IMR-90 (cell line): ENCODE results near the gene TRIM63. TPM values are rescaled to one million over a fixed set of nuclear protein-coding genes. Genes with fewer than 3 reads are reported as not detected.

Source experiments
- ATAC-seq: fragments of 200-7000 bp; cut with Tn5 transposase; 2 replicates; pipeline ENCODE4 v1.9.1; 2020; ENCODE audit warnings: low read depth, mild to moderate bottlenecking, moderate library complexity
- BruUV-seq: library from RNA; stranded (reverse); fragments of 400-500 nt; replicated peaks from 2 replicates; lab custom pipeline; 2021; lab: Mats Ljungman, UMichigan
- CTCF ChIA-PET: fragments of 300-600 bp; formaldehyde crosslinking; extraction: SDS; loops from one replicate; lab custom pipeline; 2021; ENCODE audit warnings: antibody characterized with exemption; lab: Yijun Ruan, JAX
- POLR2A ChIA-PET: fragments of 300-600 bp; sonication (Branson Sonifier 250); formaldehyde crosslinking; loops from one replicate; lab custom pipeline; 2022; ENCODE audit warnings: antibody characterized with exemption; ENCODE audit not compliant: unreplicated experiment; lab: Charles Lee
- DNase-seq: peaks from one replicate; pipeline ENCODE4 v3.0.0; 2013
- H2AFZ ChIP-seq: replicated peaks from 2 replicates; pipeline ENCODE3; 2013; ENCODE audit warnings: low read length, mild to moderate bottlenecking; ENCODE audit not compliant: poor library complexity
- H2AK5ac ChIP-seq: 2 replicates; pipeline ENCODE4 v1.6.1; 2013; ENCODE audit warnings: low read depth, low read length, inconsistent platforms
- H2AK9ac ChIP-seq: replicated peaks from 2 replicates; pipeline ENCODE3; 2013; ENCODE audit warnings: mild to moderate bottlenecking, low read depth, low read length, moderate library complexity; ENCODE audit not compliant: poor library complexity
- H2BK120ac ChIP-seq: 2 replicates; pipeline ENCODE4 v1.6.1; 2013; ENCODE audit warnings: low read depth, low read length, inconsistent platforms
- H2BK15ac ChIP-seq: 3 replicates; pipeline ENCODE4 v1.6.1; 2013; ENCODE audit warnings: low read depth, low read length, inconsistent platforms
- H2BK20ac ChIP-seq: 2 replicates; pipeline ENCODE4 v1.6.1; 2013; ENCODE audit warnings: low read depth, mild to moderate bottlenecking, inconsistent platforms, low read length, moderate library complexity
- H2BK5ac ChIP-seq: 2 replicates; pipeline ENCODE4 v1.6.1; 2013; ENCODE audit warnings: mild to moderate bottlenecking, low read depth, low read length, inconsistent platforms; ENCODE audit not compliant: poor library complexity, severe bottlenecking
- H3K14ac ChIP-seq: replicated peaks from 2 replicates; pipeline ENCODE4 v1.6.1; 2013; ENCODE audit warnings: low read depth, low read length, inconsistent platforms
- H3K18ac ChIP-seq: 2 replicates; pipeline ENCODE4 v1.6.1; 2013; ENCODE audit warnings: low read depth, low read length, control low read depth
- H3K23ac ChIP-seq: 2 replicates; pipeline ENCODE4 v1.6.1; 2013; ENCODE audit warnings: low read depth, low read length, inconsistent platforms
- H3K27ac ChIP-seq: 2 replicates; pipeline ENCODE4 v1.5.1; 2013; ENCODE audit warnings: mild to moderate bottlenecking, control low read depth, low read length; ENCODE audit not compliant: insufficient read depth
- H3K27me3 ChIP-seq: 2 replicates; pipeline ENCODE4 v1.6.1; 2013; ENCODE audit warnings: low read length; ENCODE audit not compliant: control insufficient read depth, insufficient read depth
- H3K36me3 ChIP-seq: 2 replicates; pipeline ENCODE4 v1.6.1; 2013; ENCODE audit warnings: low read length, mixed read lengths; ENCODE audit not compliant: control insufficient read depth, insufficient read depth
- H3K4ac ChIP-seq: 2 replicates; pipeline ENCODE4 v1.6.1; 2013; ENCODE audit warnings: low read depth, low read length, inconsistent platforms
- H3K4me1 ChIP-seq: 2 replicates; pipeline ENCODE4 v1.6.1; 2013; ENCODE audit warnings: low read length, mixed read lengths; ENCODE audit not compliant: control insufficient read depth, insufficient read depth
- H3K4me2 ChIP-seq: 2 replicates; pipeline ENCODE4 v1.6.1; 2013; ENCODE audit warnings: low read depth, mild to moderate bottlenecking, control low read depth, low read length, moderate library complexity
- H3K4me3 ChIP-seq: 2 replicates; pipeline ENCODE4 v1.5.1; 2013; ENCODE audit warnings: low read depth, mild to moderate bottlenecking, control low read depth, low read length, moderate library complexity; ENCODE audit not compliant: insufficient read depth
- H3K56ac ChIP-seq: 2 replicates; pipeline ENCODE4 v1.6.1; 2013; ENCODE audit warnings: low read length, inconsistent platforms; ENCODE audit not compliant: insufficient read depth; ENCODE audit errors: extremely low read depth
- H3K79me1 ChIP-seq, 2 experiments: 2 replicates each; pipeline ENCODE4 v1.6.1; 2013; ENCODE audit warnings: low read length in 2 of 2, inconsistent platforms in 1 of 2, low read depth in 1 of 2
- H3K9ac ChIP-seq: 2 replicates; pipeline ENCODE4 v1.6.1; 2013; ENCODE audit warnings: low read depth, low read length, control low read depth
- H3K9me1 ChIP-seq: 2 replicates; pipeline ENCODE4 v1.6.1; 2013; ENCODE audit warnings: low read length, inconsistent platforms; ENCODE audit not compliant: insufficient read depth
- H3K9me3 ChIP-seq: 2 replicates; pipeline ENCODE4 v1.6.1; 2013; ENCODE audit warnings: low read length; ENCODE audit not compliant: control insufficient read depth, insufficient read depth
- H4K20me1 ChIP-seq: 2 replicates; pipeline ENCODE4 v1.6.1; 2013; ENCODE audit warnings: low read length, inconsistent platforms; ENCODE audit not compliant: insufficient read depth
- H4K5ac ChIP-seq: 2 replicates; pipeline ENCODE4 v1.6.1; 2013; ENCODE audit warnings: mild to moderate bottlenecking, low read depth, low read length, control low read depth
- H4K8ac ChIP-seq, 2 experiments: 2 replicates each; pipeline ENCODE4 v1.6.1; 2013; ENCODE audit warnings: low read depth in 2 of 2, low read length in 2 of 2, control low read depth in 1 of 2, inconsistent platforms in 1 of 2
- H4K91ac ChIP-seq: 2 replicates; pipeline ENCODE4 v1.6.1; 2013; ENCODE audit warnings: low read depth, low read length, inconsistent platforms; ENCODE audit not compliant: insufficient read depth
- CHD1 ChIP-seq: IDR thresholded peaks from 2 replicates; pipeline ENCODE4 v1.6.1; 2012; ENCODE audit warnings: low read depth, low read length, improper control_type of control experiment
- MAZ ChIP-seq: IDR thresholded peaks from 2 replicates; pipeline ENCODE4 v1.6.1; 2012; ENCODE audit warnings: low read depth, mild to moderate bottlenecking, low read length, improper control_type of control experiment, moderate library complexity, borderline replicate concordance
- MXI1 ChIP-seq: IDR thresholded peaks from 2 replicates; pipeline ENCODE4 v1.6.1; 2012; ENCODE audit warnings: low read depth, mild to moderate bottlenecking, low read length, moderate library complexity, borderline replicate concordance
- NFE2L2 ChIP-seq: fragments of 150-350 bp; IDR thresholded peaks from 2 replicates; pipeline ENCODE4 v1.6.1; 2016; ENCODE audit warnings: low read depth, mild to moderate bottlenecking, low read length
- RAD21 ChIP-seq: IDR thresholded peaks from 2 replicates; pipeline ENCODE4 v1.6.1; 2012; ENCODE audit warnings: low read length, improper control_type of control experiment
- RCOR1 ChIP-seq: IDR thresholded peaks from 2 replicates; pipeline ENCODE4 v1.6.1; 2012; ENCODE audit warnings: mild to moderate bottlenecking, low read length, improper control_type of control experiment; ENCODE audit not compliant: insufficient replicate concordance
- RFX5 ChIP-seq: IDR thresholded peaks from 2 replicates; pipeline ENCODE4 v1.8.0; 2012; ENCODE audit warnings: low read depth, mild to moderate bottlenecking, low read length, moderate library complexity
- SMC3 ChIP-seq: fragments of 150-350 bp; IDR thresholded peaks from 2 replicates; pipeline ENCODE4 v1.6.1; 2016; ENCODE audit warnings: low read depth, mild to moderate bottlenecking, antibody characterized with exemption, low read length, moderate library complexity
- WGBS, 2 experiments: methylation state at CpG; one replicate each; pipeline versions ENCODE4 v1.1.5 to v1.1.7; 2013; ENCODE audit warnings: missing lambda C conversion rate in 2 of 2; ENCODE audit not compliant: insufficient read length in 1 of 2; ENCODE audit errors: extremely low coverage in 2 of 2; 5-methylcytosine and 5-hydroxymethylcytosine counted together
- dilution Hi-C: fragments of 300-500 bp; cut with HindIII; formaldehyde crosslinking; loops from one replicate; pipeline ENCODE4 v1.14.3; 2018; ENCODE audit warnings: low sequenced_read_pairs; ENCODE audit not compliant: unreplicated experiment
- in situ Hi-C: fragments of 300-500 bp; cut with MboI; formaldehyde crosslinking; loops from 3 replicates; pipeline ENCODE4 v1.14.3; 2019; ENCODE audit warnings: low sequenced_read_pairs, inconsistent platforms, mixed read lengths
- intact Hi-C: fragments of 100-400 bp; cut with micrococcal nuclease; formaldehyde crosslinking; loops from 2 replicates; pipeline ENCODE4 v1.10.0; 2022
- polyA plus RNA-seq, 3 experiments: library from polyadenylated mRNA; depleted of rRNA; stranded (reverse); fragments of >200 nt; gene quantifications; 2 replicates each; pipeline ENCODE4 v1.2.3, GENCODE V29; 2012; ENCODE audit warnings: low replicate concordance in 1 of 3
- total RNA-seq: library from RNA; depleted of rRNA; stranded (reverse); fragments of >200 nt; gene quantifications from 2 replicates; pipeline ENCODE4 v1.2.3, GENCODE V29; 2012
- TF ChIP-seq, protein P1 (sequence below): fragments of 150-350 bp; IDR thresholded peaks from 2 replicates; pipeline ENCODE4 v1.6.1; 2016; ENCODE audit warnings: low read depth, mild to moderate bottlenecking, low read length, moderate library complexity, borderline replicate concordance
- TF ChIP-seq, protein P2 (sequence below): conservative IDR thresholded peaks from 2 replicates; pipeline ENCODE4 v1.5.1; 2012; ENCODE audit warnings: mild to moderate bottlenecking, low read depth, low read length, improper control_type of control experiment

The TRIM63 gene
- total and polyA plus RNA-seq, 2 of the 4 experiments (the other 2 are of a cell fraction): not detected

- Histone ChIP-seq H3K9ac (peak overlapping the region; percentile 63), H3K4me3 (peak overlapping the region; percentile 66), H3K79me1 (no peaks in the 10 kb centered on the region), H2AK9ac (peak overlapping the region; percentile 77), H3K27me3 (peaks cover 17% of the 10 kb centered on the region; the same call in 1 of the 2 replicates), H3K14ac (no peak overlapping the region), H3K36me3 (no peaks in the 10 kb centered on the region), H3K4ac (peak overlapping the region; percentile 50; the same call in 1 of the 2 replicates), H2AFZ (peak overlapping the region; percentile 98), H3K27ac (no peak overlapping the region), H4K91ac (no peak overlapping the region), H3K4me1 (peaks cover 6% of the 10 kb centered on the region), H3K4me2 (peak overlapping the region; percentile 81), H4K20me1 (no peaks in the 10 kb centered on the region), H3K9me3 (no peaks in the 10 kb centered on the region), H2AK5ac (no peak overlapping the region), H4K8ac (no peak overlapping the region), H4K5ac (no peak overlapping the region), H3K9me1 (0 out of 2 replicates have a peak, but pooled peaks cover 3% of the 10 kb centered on the region), H2BK20ac (no peak overlapping the region), H2BK5ac (no peak overlapping the region), H3K56ac (no peak overlapping the region), H3K18ac (no peak overlapping the region), H2BK120ac (no peak overlapping the region), H3K23ac (peak overlapping the region; percentile 75; the same call in 1 of the 2 replicates), H2BK15ac (no peak overlapping the region)
- in situ Hi-C loops (no loop called here), intact Hi-C loops (loop anchor here (1.0 to 5.0 kb wide), 6 partner anchors 69 to 355 kb away; no protein-coding TSS in a partner anchor), dilution Hi-C loops (no loop called here)
- POLR2A ChIA-PET: interaction anchor here (0.6 kb wide), 1 partner anchor 137 kb away, joined by 3 read pairs; no protein-coding TSS in a partner anchor
- peak; percentile 88 for TF ChIP-seq RAD21
- no peak for TF ChIP-seq NFE2L2
- TF ChIP-seq, protein P1, sequence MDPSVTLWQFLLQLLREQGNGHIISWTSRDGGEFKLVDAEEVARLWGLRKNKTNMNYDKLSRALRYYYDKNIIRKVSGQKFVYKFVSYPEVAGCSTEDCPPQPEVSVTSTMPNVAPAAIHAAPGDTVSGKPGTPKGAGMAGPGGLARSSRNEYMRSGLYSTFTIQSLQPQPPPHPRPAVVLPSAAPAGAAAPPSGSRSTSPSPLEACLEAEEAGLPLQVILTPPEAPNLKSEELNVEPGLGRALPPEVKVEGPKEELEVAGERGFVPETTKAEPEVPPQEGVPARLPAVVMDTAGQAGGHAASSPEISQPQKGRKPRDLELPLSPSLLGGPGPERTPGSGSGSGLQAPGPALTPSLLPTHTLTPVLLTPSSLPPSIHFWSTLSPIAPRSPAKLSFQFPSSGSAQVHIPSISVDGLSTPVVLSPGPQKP: no peak
- no peak for TF ChIP-seq MXI1
- TF ChIP-seq MAZ: peak; percentile 64; the same call in 1 of the 2 replicates
- no peak for TF ChIP-seq RFX5
- TF ChIP-seq RCOR1: no peak
- TF ChIP-seq SMC3: peak; percentile 69
- TF ChIP-seq, protein P2, sequence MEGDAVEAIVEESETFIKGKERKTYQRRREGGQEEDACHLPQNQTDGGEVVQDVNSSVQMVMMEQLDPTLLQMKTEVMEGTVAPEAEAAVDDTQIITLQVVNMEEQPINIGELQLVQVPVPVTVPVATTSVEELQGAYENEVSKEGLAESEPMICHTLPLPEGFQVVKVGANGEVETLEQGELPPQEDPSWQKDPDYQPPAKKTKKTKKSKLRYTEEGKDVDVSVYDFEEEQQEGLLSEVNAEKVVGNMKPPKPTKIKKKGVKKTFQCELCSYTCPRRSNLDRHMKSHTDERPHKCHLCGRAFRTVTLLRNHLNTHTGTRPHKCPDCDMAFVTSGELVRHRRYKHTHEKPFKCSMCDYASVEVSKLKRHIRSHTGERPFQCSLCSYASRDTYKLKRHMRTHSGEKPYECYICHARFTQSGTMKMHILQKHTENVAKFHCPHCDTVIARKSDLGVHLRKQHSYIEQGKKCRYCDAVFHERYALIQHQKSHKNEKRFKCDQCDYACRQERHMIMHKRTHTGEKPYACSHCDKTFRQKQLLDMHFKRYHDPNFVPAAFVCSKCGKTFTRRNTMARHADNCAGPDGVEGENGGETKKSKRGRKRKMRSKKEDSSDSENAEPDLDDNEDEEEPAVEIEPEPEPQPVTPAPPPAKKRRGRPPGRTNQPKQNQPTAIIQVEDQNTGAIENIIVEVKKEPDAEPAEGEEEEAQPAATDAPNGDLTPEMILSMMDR: peak; percentile 96
- no peak for TF ChIP-seq CHD1
- DNase-seq: peak; percentile 53
- 0% methylated on average over 9 of the region's 39 CpGs; no CpG with 5 or more reads in 1 of the 2 experiments for WGBS, 2 experiments
- BruUV-seq: no TSS peak
- CTCF ChIA-PET: interaction anchor here (0.5 to 1.5 kb wide), 11 partner anchors 9 to 144 kb away, joined by 3 to 9 read pairs (median 4); partner anchors contain the start of genes EXTL1 and SLC30A2
- ATAC-seq: peak; percentile 94
These were observed 31.3 kb downstream of the TRIM63 start for GRCh38 chr1:26035959-26036755.
